ENCODE data around the gene TMEM161B. TPM values are rescaled to one million over a fixed set of nuclear protein-coding genes. Genes with fewer than 3 reads are reported as not detected.
A peak's percentile ranks its signal among the peaks of the same experiment; 100 is the strongest.

Gene TMEM161B

GRCh38 chr5:88145611-88146467 lies 122.8 kb downstream of the TMEM161B start:
- peak; percentile 82 for DNase-seq
- H2BK120ac ChIP-seq (ENCODE audit: low read depth, low read length): no peak overlapping the region
- H3K79me2 ChIP-seq (ENCODE audit: control insufficient read depth, insufficient read depth, low read length): no peaks in the 10 kb centered on the region
- H3K4me3 ChIP-seq (ENCODE audit: low read length): no peak overlapping the region
- H3K18ac ChIP-seq (ENCODE audit: low read length): no peak overlapping the region
- H3K23ac ChIP-seq (ENCODE audit: low read length): no peak overlapping the region
- WGBS (ENCODE audit: extremely low coverage, insufficient coverage, low lambda C conversion rate): no CpG with 5 or more reads among the region's 26 CpGs
- H3K27me3 ChIP-seq (ENCODE audit: insufficient read depth, low read length, poor library complexity): peaks cover 34% of the 10 kb centered on the region
- no peak overlapping the region for H3K27ac ChIP-seq (ENCODE audit: low read depth, low read length)
- no peak overlapping the region for H2BK15ac ChIP-seq (replicated peaks; ENCODE audit: low read depth)
- H3K4me1 ChIP-seq (ENCODE audit: control insufficient read depth, low read depth, low read length): peaks cover 4% of the 10 kb centered on the region
- H3K79me1 ChIP-seq (ENCODE audit: low read length): no peaks in the 10 kb centered on the region
- H3K4ac ChIP-seq (ENCODE audit: low read depth, low read length): no peak overlapping the region
- H2BK5ac ChIP-seq (ENCODE audit: low read length): no peak overlapping the region
- H3K36me3 ChIP-seq (ENCODE audit: control insufficient read depth, insufficient read depth, low read length): no peaks in the 10 kb centered on the region
- no peak overlapping the region for H3K9ac ChIP-seq (ENCODE audit: low read length)
- H2AK5ac ChIP-seq (ENCODE audit: low read length): no peak overlapping the region
- H4K5ac ChIP-seq (ENCODE audit: low read length): no peak overlapping the region
- H4K8ac ChIP-seq (ENCODE audit: low read depth, low read length): no peak overlapping the region
- peak overlapping the region; percentile 25 for H3K4me2 ChIP-seq (ENCODE audit: low read length)
- peak overlapping the region; percentile 15 for H3K56ac ChIP-seq (ENCODE audit: low read length)

- H3K56ac ChIP-seq (ENCODE audit: low read length): peak overlapping the region; percentile 15
- H3K4me2 ChIP-seq (ENCODE audit: low read length): peak overlapping the region; percentile 7
- H3K4me1 ChIP-seq (ENCODE audit: control insufficient read depth, low read depth, low read length): peaks cover 4% of the 10 kb centered on the region
- H2BK15ac ChIP-seq (replicated peaks; ENCODE audit: low read depth): no peak overlapping the region
- H2AK5ac ChIP-seq (ENCODE audit: low read length): no peak overlapping the region
- H3K27ac ChIP-seq (ENCODE audit: low read depth, low read length): no peak overlapping the region
- no peak overlapping the region for H3K4ac ChIP-seq (ENCODE audit: low read depth, low read length)
- peaks cover 36% of the 10 kb centered on the region for H3K27me3 ChIP-seq (ENCODE audit: insufficient read depth, low read length, poor library complexity)
- no peak overlapping the region for H2BK120ac ChIP-seq (ENCODE audit: low read depth, low read length)
- no peak overlapping the region for H3K18ac ChIP-seq (ENCODE audit: low read length)
- H4K8ac ChIP-seq (ENCODE audit: low read depth, low read length): no peak overlapping the region
- H3K23ac ChIP-seq (ENCODE audit: low read length): no peak overlapping the region
- H3K79me1 ChIP-seq (ENCODE audit: low read length): no peaks in the 10 kb centered on the region
- no peaks in the 10 kb centered on the region for H3K79me2 ChIP-seq (ENCODE audit: control insufficient read depth, insufficient read depth, low read length)
- DNase-seq: no peak
- H3K4me3 ChIP-seq (ENCODE audit: low read length): no peak overlapping the region
- WGBS (ENCODE audit: extremely low coverage, insufficient coverage, low lambda C conversion rate): no CpG with 5 or more reads among the region's 16 CpGs
- no peaks in the 10 kb centered on the region for H3K36me3 ChIP-seq (ENCODE audit: control insufficient read depth, insufficient read depth, low read length)
- no peak overlapping the region for H4K5ac ChIP-seq (ENCODE audit: low read length)
- no peak overlapping the region for H3K9ac ChIP-seq (ENCODE audit: low read length)
- H2BK5ac ChIP-seq (ENCODE audit: low read length): no peak overlapping the region
Measured at GRCh38 chr5:88145221-88145610, 123.4 kb downstream of the TMEM161B start.

Small RNA genes within 50 kb of the gene (small RNA-seq; reads per million reads assigned to genes)
- gene RNA5SP187 (ENCODE audit: insufficient read depth): not detected

Data from mesendoderm (in vitro differentiated cells).